GM13977 (cell line): ENCODE results near the gene MKKS.
"Not testable (repeated sequence)": the region's sequence is repeated elsewhere in the genome, so short reads cannot be mapped to it uniquely, and the experiment has no call there.

Experiments
- DNase-seq: peaks from one replicate; pipeline ENCODE4 v3.0.0; 2012; ENCODE audit warnings: low spot score
- CTCF ChIP-seq: IDR thresholded peaks from 2 replicates; pipeline ENCODE4 v1.5.1; 2012; ENCODE audit warnings: mild to moderate bottlenecking, control low read depth; ENCODE audit not compliant: insufficient read depth; ENCODE audit errors: extremely low read depth, missing control alignments
- in situ Hi-C: fragments of 300-500 bp; cut with MboI; formaldehyde crosslinking; loops from one replicate; pipeline ENCODE4 v1.12.0; 2022; ENCODE audit warnings: low sequenced_read_pairs, low pct_unique_long_range_greater_than_20kb, mixed read lengths, inconsistent platforms; ENCODE audit not compliant: unreplicated experiment

The MKKS gene

DNA sequence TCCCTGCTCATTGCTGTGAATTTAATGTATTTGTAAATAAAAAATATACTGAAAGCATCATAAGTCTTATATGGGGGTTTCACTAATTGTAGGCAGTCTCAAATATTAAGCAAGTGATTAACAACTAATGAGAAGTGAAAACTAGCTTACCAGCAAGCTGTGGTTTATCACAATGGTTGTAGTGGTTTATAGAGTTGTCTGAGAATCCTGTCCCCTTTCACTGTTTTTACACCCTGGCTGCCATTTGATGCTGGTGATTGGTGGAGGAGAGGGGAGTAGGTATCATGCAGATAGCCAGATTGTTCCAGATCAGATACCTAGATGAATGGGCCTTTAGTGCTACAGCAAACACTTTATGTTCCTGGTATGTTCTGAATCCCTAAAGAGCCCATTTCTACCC is 6.0 kb downstream of the MKKS start:
- DNase-seq = no peak
- TF ChIP-seq CTCF = no peak
- in situ Hi-C loops = loop anchor here (25.0 kb wide), 1 partner anchor 816 kb away; no protein-coding TSS in a partner anchor

- peak; percentile 78 for TF ChIP-seq CTCF
- DNase-seq = peak; percentile 25
- in situ Hi-C loops = loop anchor here (25.0 kb wide), 1 partner anchor 815 kb away; no protein-coding TSS in a partner anchor
Measured at GRCh38 chr20:10427060-10427692, 6.8 kb downstream of the MKKS start.

- no peak for TF ChIP-seq CTCF
- DNase-seq = no peak
- in situ Hi-C loops = no loop called here
Measured at GRCh38 chr20:10423735-10424134, 10.3 kb downstream of the MKKS start.

DNA sequence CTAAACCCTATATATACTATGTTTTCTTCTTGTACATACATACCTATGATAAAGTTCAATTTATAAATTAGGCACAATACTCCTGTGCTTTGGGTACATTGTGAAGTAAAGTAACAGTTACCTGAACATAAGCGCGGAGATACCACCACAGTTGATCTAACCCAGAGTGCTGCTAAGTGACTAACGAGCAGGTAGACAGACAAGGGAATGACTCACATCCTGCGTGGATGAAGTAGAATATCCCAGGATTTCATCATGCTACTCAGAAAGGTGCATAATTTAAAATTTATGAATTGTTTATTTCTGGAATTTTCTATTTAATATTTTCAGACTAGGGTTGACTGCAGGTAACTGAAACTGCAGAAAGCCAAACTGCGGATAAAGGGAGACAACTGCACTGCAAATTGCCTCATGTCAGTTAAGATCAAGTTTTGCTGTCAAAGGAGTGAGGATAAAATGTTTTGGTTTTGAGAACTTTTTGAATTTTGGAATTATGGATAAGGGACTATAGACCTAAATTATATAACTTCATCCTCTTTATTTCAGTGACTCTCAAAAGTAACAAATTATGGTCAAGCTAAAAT is 14.4 kb downstream of the MKKS start:
- TF ChIP-seq CTCF = no peak
- no peak for DNase-seq
- in situ Hi-C loops = no loop called here

DNA sequence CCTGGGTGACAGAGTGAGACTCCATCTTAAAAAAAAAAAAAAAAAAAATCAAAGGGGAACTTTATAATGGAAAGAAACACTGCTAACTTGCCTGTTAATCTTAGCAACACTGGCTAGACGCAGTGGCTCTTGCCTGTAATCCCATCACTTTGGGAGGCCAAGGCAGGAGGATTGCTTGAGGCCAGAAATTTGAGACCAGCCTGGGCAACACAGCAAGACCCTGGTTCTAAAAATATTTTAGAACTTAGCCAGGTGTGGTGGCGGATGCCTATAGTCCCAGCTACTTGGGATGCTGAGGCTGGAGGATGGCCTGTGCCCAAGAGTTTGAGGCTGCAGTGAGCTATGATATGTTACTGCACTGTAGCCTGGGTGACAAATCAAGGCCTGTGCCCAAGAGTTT is 16.8 kb downstream of the MKKS start:
- DNase-seq, in situ Hi-C loops: not testable (repeated sequence)

DNA sequence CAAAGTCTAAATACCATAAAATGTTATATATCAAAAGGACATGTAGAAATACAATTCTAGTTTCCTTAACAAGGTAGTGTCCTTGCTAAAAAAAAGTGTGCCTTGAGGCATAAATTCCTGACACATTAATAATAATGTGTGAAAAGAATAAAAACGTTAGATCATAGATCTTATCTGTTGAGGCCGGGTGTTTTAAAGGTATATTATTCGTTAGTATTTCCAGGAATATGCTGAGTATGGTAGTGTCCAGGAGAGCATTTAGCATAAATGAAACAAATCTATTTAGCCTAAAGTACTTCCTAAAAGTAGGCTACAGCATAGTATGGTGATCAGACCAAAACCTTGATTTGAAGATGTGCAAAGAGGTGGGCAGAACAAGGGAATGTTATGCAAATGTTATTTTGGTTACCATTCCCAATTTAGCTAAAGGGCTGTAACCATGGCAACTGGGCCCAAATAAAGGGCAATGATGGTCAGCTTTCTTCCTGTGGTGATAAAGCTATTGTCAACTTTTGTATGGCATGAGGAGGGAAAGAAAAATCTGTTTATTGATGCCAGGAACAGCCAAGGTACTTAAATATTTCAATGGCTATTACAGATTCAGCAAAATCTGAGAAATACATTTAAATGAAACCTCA is 18.9 kb downstream of the MKKS start:
- TF ChIP-seq CTCF = no peak
- in situ Hi-C loops = no loop called here
- no peak for DNase-seq
